GM23338 (cell line): ENCODE measurements around the gene EHD2.

Source experiments
- CTCF ChIP-seq, 2 experiments: fragments of 200-600 bp in 1 of 2; sonication (generic) in 1 of 2; conservative IDR thresholded peaks; 2 replicates each; pipeline versions ENCODE4 v1.5.1 to v1.6.1; 2016 to 2017; ENCODE audit warnings: antibody characterized with exemption in 2 of 2, low read depth in 2 of 2, mild to moderate bottlenecking in 2 of 2, moderate library complexity in 1 of 2
- EZH2 ChIP-seq: fragments of 200-600 bp; sonication (generic); IDR thresholded peaks from one replicate; pipeline ENCODE4 v1.8.0; 2017; ENCODE audit warnings: antibody characterized with exemption, mild to moderate bottlenecking, low read depth; ENCODE audit not compliant: unreplicated experiment
- EZH2phosphoT487 ChIP-seq: fragments of 200-600 bp; sonication (generic); IDR thresholded peaks from one replicate; pipeline ENCODE4 v1.8.1; 2018; ENCODE audit warnings: antibody characterized with exemption; ENCODE audit not compliant: unreplicated experiment
- JUNB ChIP-seq: IDR thresholded peaks from one replicate; pipeline ENCODE4 v1.6.1; 2016; ENCODE audit warnings: antibody characterized with exemption; ENCODE audit not compliant: unreplicated experiment
- POLR2AphosphoS5 ChIP-seq: IDR thresholded peaks from 2 replicates; pipeline ENCODE4 v1.6.1; 2016; ENCODE audit warnings: antibody characterized with exemption, low read depth
- TF ChIP-seq, protein P1 (sequence below): IDR thresholded peaks from one replicate; pipeline ENCODE4 v1.6.1; 2018; ENCODE audit warnings: antibody characterized with exemption; ENCODE audit not compliant: unreplicated experiment

DNA sequence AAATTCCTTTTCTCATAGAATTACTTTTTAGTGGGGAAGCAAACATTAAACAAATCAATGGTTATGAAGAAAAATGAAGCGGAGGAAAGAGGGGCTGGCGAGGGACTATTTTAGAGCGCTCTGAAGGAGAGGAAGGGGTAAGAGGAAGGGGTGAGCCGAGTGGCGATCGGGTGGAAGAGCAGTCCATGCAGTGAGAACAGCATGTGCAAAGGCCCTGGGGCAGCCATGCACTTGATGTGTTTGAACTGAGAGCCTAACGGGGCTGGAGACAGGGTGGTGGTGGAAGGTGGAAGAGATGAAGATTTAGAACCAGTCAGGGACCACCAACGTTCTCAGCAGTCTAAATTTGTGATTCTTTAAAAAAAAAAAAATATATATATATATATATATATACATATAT is 17.7 kb downstream of the EHD2 start:
- TF ChIP-seq CTCF (conservative IDR thresholded peaks at IDR 0.05; ENCODE audit: low read depth in 2 of 2) = no peak
- no peak for TF ChIP-seq POLR2AphosphoS5
- no peak for TF ChIP-seq EZH2phosphoT487
- TF ChIP-seq EZH2 = no peak
- TF ChIP-seq, protein P1, sequence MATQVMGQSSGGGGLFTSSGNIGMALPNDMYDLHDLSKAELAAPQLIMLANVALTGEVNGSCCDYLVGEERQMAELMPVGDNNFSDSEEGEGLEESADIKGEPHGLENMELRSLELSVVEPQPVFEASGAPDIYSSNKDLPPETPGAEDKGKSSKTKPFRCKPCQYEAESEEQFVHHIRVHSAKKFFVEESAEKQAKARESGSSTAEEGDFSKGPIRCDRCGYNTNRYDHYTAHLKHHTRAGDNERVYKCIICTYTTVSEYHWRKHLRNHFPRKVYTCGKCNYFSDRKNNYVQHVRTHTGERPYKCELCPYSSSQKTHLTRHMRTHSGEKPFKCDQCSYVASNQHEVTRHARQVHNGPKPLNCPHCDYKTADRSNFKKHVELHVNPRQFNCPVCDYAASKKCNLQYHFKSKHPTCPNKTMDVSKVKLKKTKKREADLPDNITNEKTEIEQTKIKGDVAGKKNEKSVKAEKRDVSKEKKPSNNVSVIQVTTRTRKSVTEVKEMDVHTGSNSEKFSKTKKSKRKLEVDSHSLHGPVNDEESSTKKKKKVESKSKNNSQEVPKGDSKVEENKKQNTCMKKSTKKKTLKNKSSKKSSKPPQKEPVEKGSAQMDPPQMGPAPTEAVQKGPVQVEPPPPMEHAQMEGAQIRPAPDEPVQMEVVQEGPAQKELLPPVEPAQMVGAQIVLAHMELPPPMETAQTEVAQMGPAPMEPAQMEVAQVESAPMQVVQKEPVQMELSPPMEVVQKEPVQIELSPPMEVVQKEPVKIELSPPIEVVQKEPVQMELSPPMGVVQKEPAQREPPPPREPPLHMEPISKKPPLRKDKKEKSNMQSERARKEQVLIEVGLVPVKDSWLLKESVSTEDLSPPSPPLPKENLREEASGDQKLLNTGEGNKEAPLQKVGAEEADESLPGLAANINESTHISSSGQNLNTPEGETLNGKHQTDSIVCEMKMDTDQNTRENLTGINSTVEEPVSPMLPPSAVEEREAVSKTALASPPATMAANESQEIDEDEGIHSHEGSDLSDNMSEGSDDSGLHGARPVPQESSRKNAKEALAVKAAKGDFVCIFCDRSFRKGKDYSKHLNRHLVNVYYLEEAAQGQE = no peak
- no peak for TF ChIP-seq JUNB
